Osteoblast (primary cell): ENCODE results near the gene RPN2. TPM values are rescaled to one million over a fixed set of nuclear protein-coding genes. Genes with fewer than 3 reads are reported as not detected.

ENCODE experiments used
- DNase-seq: peaks from one replicate; pipeline ENCODE4 v3.0.0; 2011; ENCODE audit warnings: low spot score, mixed read lengths; ENCODE audit not compliant: insufficient read length; ENCODE audit errors: missing footprints
- H2AFZ ChIP-seq: 2 replicates; pipeline ENCODE4 v1.6.0; 2011; ENCODE audit warnings: mild to moderate bottlenecking, low read length
- H3K27ac ChIP-seq: 2 replicates; pipeline ENCODE4 v1.5.1; 2011; ENCODE audit warnings: mild to moderate bottlenecking, low read depth, low read length, moderate library complexity
- H3K27me3 ChIP-seq: 2 replicates; pipeline ENCODE4 v1.6.0; 2012; ENCODE audit warnings: mild to moderate bottlenecking, control low read depth, inconsistent platforms, low read length, moderate library complexity; ENCODE audit not compliant: insufficient read depth
- H3K36me3 ChIP-seq: 2 replicates; pipeline ENCODE4 v1.5.1; 2011; ENCODE audit warnings: mild to moderate bottlenecking, low read length, control low read depth, moderate library complexity; ENCODE audit not compliant: insufficient read depth
- H3K4me1 ChIP-seq: 2 replicates; pipeline ENCODE4 v1.5.1; 2011; ENCODE audit warnings: mild to moderate bottlenecking, low read length, control low read depth, moderate library complexity; ENCODE audit not compliant: insufficient read depth
- H3K4me2 ChIP-seq: 2 replicates; pipeline ENCODE4 v1.6.0; 2011; ENCODE audit warnings: mild to moderate bottlenecking, low read length; ENCODE audit not compliant: insufficient read depth
- H3K4me3 ChIP-seq: fragments of 200-600 bp; sonication (generic); 3 replicates; pipeline ENCODE4 v1.5.1; 2012; ENCODE audit warnings: mild to moderate bottlenecking, low read length, inconsistent platforms; ENCODE audit not compliant: insufficient read depth
- H3K79me2 ChIP-seq: 2 replicates; pipeline ENCODE4 v1.6.0; 2012; ENCODE audit warnings: mild to moderate bottlenecking, low read length, control low read depth, inconsistent platforms; ENCODE audit not compliant: insufficient read depth
- H3K9me3 ChIP-seq: 2 replicates; pipeline ENCODE4 v1.5.1; 2011; ENCODE audit warnings: low read depth, low read length, control low read depth
- H4K20me1 ChIP-seq: 2 replicates; pipeline ENCODE4 v1.6.0; 2012; ENCODE audit warnings: mild to moderate bottlenecking, low read length, control low read depth; ENCODE audit not compliant: insufficient read depth
- CTCF ChIP-seq: IDR thresholded peaks from 2 replicates; pipeline ENCODE4 v1.5.1; 2011; ENCODE audit warnings: mild to moderate bottlenecking, low read depth, low read length, moderate library complexity; ENCODE audit errors: extremely low read depth
- total RNA-seq: library from RNA; depleted of rRNA; stranded (reverse); fragments of >200 nt; gene quantifications from 2 replicates; pipeline ENCODE4 v1.2.3, GENCODE V29; 2012

The RPN2 gene
- total RNA-seq, 1 donor: 213 TPM

- Histone ChIP-seq H3K36me3 (no peaks in the 10 kb centered on the region), H4K20me1 (no peaks in the 10 kb centered on the region), H3K4me1 (no peaks in the 10 kb centered on the region), H3K27me3 (peaks cover 18% of the 10 kb centered on the region), H3K4me3 (no peak overlapping the region), H3K9me3 (peaks cover 2% of the 10 kb centered on the region), H3K79me2 (no peaks in the 10 kb centered on the region), H3K27ac (no peak overlapping the region), H2AFZ (no peak overlapping the region), H3K4me2 (no peak overlapping the region)
- no peak for TF ChIP-seq CTCF
- DNase-seq: no peak
Measured at GRCh38 chr20:37254114-37254878, 75.2 kb downstream of the RPN2 start.

- no peak overlapping the region for H2AFZ ChIP-seq
- no peak overlapping the region for H3K27ac ChIP-seq
- peaks cover 2% of the 10 kb centered on the region for H3K9me3 ChIP-seq
- H3K4me3 ChIP-seq: no peak overlapping the region
- H3K36me3 ChIP-seq: no peaks in the 10 kb centered on the region
- H3K4me1 ChIP-seq: no peaks in the 10 kb centered on the region
- peaks cover 38% of the 10 kb centered on the region for H3K27me3 ChIP-seq
- H3K4me2 ChIP-seq: no peak overlapping the region
- H4K20me1 ChIP-seq: no peaks in the 10 kb centered on the region
- H3K79me2 ChIP-seq: no peaks in the 10 kb centered on the region
- TF ChIP-seq CTCF: no peak
- no peak for DNase-seq
Measured at GRCh38 chr20:37256286-37256685, 77.2 kb downstream of the RPN2 start.

GRCh38 chr20:37257530-37257929 is 78.4 kb downstream of the RPN2 start:
- peak; percentile 25 for DNase-seq
- no peak for TF ChIP-seq CTCF
- Histone ChIP-seq H3K27ac (no peak overlapping the region), H3K4me1 (no peaks in the 10 kb centered on the region), H2AFZ (no peak overlapping the region), H3K4me3 (no peak overlapping the region), H3K4me2 (no peak overlapping the region), H3K27me3 (peaks cover 44% of the 10 kb centered on the region), H3K36me3 (no peaks in the 10 kb centered on the region), H4K20me1 (no peaks in the 10 kb centered on the region), H3K9me3 (peaks cover 2% of the 10 kb centered on the region), H3K79me2 (no peaks in the 10 kb centered on the region)

GRCh38 chr20:37257988-37258387 is 78.9 kb downstream of the RPN2 start:
- Histone ChIP-seq H4K20me1 (no peaks in the 10 kb centered on the region), H3K4me3 (no peak overlapping the region), H3K27me3 (peaks cover 47% of the 10 kb centered on the region), H3K4me1 (no peaks in the 10 kb centered on the region), H3K27ac (no peak overlapping the region), H3K9me3 (peaks cover 2% of the 10 kb centered on the region), H2AFZ (no peak overlapping the region), H3K36me3 (no peaks in the 10 kb centered on the region), H3K79me2 (no peaks in the 10 kb centered on the region), H3K4me2 (no peak overlapping the region)
- DNase-seq: peak; percentile 47
- no peak for TF ChIP-seq CTCF
